Stimulated activated CD8-positive, alpha-beta memory T cell treated with anti-CD3 and anti-CD28 coated beads, Interleukin-15, amount 100 ng/mL, for 1 hour (primary cell): ENCODE results near the gene ADAMTS5.

Source experiments
- DNase-seq: peaks from one replicate; pipeline ENCODE4 v3.0.0-alpha.2; 2020; ENCODE audit warnings: low read depth

ADAMTS5 gene

DNA sequence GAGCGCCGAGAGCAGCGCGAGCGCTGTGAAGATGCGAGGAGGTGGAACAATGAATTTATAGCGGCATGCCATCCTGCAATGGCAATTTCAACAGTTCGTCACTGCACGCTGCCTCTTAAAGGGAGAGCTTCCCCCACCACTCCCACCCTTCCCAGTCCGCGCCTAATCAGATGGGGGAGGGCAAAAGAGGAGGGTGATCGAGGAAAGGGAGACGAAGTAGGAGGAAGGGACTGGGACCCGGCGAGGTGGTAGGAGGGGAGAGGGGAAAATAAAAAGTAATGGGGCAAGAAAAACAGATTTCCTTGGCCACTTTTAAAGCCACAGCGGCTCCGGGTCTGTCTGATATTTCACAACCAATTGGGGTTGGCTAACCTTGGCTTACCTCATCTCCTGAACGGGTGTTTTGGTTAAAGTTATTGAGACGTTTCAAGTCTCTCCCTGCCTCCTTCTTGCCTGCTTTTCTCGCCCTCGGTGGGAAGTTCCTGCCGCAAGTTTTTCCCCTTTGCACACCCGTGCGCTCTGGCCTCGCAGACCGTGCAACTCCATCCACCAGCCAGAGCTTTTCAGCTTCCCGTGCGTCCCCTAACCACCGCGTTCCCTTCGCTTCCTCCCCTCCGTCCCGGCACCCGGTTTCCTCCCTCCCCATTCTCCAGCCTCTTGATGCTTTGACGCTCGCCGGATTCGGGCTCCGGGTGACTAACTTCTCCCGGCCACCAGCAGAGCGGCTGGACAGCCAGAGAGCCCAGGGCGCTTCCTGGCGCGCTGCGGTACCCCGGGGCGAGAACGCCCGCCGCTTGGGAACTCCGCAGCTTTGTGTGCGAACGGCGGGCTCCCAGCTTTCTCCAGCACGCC, at the start of gene ADAMTS5:
Gene ADAMTS5 (minus strand): TSS at position 27 of the 852 bp plus-strand sequence. CDS start 697 bp downstream, outside the sequence.
- DNase-seq, result no peak

DNA sequence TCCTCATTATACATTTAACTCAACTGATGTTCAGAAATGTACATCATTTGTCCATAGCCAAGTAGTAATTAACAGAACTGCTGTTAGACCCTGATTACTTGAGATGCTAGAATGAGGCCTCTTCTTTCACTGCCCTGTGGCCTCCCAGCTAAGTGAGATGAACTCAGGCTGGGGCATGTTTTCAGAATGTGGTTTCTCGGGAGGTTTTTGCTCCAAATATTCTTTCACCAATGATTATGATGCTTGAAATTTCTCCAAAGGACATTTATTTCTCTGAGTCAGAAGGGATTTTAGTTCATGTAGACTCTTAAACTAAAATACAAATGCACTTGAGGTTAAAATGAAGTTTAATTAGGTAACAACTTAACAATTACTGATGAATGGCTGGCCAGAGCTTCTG, 34.6 kb upstream of the ADAMTS5 start:
- DNase-seq, result no peak

DNA sequence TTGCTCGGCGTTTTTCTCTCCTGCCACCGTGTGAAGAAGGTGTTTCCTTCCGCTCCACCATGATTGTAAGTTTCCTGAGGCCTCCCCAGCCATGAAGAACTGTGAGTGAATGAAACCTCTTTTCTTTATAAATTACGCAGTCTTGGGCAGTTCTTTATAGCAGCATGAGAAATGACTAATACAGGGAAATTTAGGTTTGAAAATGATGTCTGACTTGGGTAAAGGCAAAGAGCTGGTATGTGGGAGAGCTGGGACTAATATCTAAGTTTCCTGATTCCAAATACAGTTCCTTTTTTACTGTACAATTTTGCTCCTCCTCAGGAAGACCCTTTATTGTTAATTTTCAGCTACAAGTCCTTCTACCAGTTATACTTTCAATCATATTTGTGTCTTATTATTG, 16.7 kb upstream of the ADAMTS5 start:
- DNase-seq, result no peak

DNA sequence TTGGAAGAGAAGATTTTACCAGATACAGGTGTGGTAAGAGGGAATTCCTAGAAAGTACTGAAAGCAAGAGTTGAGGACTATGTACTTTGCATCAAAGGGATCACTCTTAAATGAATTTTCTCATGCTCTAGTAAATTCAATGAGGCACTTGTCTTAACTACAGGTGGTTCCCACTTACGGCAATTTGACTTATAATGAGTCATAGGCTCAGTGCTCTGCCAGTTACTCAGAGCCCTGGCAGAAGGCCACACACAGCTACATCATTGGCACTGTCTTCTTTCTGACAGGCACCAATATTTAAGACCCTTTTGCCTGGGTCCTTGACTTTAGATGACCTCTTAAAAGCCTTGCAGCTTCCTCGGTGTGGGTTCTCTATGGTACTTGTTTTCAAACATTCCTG, 15.9 kb upstream of the ADAMTS5 start:
- no peak for DNase-seq

DNA sequence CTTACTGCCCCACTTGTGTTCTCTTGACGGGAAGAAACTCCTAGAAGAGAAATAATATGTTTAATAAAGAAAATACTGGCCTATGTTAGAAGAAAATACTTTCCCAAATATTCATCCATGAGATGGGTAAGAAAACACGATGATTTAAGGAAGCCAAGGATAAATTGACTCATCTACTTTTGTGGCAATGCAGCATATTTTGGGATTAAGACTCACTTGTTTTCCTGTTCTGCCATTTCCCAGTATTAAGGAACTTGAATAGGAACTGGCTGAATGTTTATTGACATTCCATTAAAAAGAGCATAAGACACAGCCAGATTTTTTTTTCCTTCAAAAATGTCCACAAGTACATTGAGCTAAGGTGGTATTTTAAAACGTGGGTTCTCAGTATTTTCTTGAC, 10.9 kb upstream of the ADAMTS5 start:
- DNase-seq, result no peak

DNA sequence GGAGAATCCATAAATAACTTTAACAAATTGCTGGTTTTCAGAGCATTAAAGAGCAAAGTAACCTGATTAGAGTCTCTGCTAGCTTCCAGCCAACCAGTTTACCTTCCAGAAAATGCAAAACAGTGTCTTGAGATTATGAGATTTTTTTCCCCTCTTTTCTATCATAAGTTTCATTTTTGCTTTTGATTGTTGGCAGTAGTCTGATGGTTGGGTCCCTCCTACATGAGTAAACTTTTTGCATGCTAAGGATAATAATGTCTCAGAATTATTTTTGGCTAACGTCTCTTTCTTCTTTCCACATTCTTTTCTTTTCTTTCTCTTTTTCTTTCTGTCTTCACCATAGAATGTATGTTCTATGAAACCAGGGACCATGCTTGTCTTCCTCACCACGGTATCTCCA, 6.3 kb upstream of the ADAMTS5 start:
- no peak for DNase-seq

DNA sequence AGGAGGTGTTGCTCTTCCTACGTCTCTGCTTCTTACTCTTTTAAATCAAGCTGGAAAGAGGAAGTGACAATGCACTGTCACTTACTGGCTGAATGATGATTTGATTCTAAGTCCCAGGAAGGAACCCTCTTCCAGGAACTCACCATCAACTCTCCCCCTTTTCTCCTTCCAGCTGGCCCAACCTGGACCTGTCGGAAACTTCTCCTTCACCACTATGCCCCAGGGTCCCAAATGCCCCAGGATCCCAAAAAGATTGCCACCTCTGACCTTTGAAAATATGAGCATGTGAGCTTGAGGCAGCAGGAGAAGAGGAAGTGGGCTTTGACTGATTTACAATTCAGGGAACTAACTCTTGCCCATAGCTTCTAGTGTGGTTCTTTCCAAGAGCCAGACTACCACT, 5.3 kb upstream of the ADAMTS5 start:
- no peak for DNase-seq

DNA sequence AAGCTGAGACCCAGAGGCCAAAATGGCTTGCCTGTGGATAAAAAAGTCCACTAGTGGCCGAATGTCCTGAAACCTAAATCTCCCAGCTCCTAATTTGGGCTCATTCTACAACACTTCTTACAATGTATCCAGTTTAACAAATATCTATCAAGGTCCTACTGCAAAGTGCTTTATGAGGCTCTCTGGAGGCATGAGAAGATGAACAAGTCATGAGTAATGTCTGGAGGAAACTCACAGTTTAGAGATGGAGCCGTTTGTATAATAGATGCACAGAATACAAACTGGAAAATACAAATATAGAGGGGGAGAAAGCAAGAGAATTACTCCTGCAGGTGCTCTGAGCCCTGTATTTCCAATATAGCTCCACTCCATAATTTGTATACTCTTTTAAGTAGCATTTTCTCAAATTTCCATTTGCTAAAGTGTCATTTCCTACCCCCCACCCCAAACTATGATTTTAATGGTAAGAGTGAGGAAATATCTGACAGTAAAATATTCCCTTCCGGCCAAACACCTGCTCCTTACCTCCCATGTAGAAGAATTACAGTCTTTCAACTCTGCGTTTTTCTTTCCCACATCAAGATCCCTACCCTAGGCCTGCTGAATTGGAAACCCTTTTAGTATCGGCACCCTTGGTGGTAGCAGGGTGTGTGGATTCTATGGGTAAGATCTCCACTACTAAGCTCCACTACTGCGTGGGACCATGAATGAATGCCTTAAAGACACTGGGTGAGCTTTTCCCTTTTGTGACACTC, 3.3 kb upstream of the ADAMTS5 start:
- no peak for DNase-seq

DNA sequence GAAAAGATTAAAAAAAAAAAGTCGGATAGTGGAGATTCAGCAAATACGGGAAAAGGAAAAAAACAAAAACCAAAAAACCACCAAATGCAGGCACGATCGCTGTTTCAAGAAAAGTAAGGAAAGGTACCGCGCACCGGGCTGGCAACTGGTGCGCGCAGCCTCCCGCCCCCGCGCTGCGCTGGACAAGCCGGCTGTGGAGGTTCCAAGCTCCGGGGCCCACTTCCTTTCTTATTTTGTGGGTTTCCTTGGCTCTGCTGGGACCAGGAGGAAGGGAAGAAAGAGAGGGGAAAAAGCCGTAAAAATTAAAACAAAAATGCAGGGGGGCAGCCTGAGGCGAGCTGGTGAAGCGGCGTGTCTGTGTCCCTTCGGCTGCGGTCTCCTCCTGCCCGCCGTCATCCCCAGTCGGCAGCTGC, 233 bp downstream of the ADAMTS5 start:
- no peak for DNase-seq

DNA sequence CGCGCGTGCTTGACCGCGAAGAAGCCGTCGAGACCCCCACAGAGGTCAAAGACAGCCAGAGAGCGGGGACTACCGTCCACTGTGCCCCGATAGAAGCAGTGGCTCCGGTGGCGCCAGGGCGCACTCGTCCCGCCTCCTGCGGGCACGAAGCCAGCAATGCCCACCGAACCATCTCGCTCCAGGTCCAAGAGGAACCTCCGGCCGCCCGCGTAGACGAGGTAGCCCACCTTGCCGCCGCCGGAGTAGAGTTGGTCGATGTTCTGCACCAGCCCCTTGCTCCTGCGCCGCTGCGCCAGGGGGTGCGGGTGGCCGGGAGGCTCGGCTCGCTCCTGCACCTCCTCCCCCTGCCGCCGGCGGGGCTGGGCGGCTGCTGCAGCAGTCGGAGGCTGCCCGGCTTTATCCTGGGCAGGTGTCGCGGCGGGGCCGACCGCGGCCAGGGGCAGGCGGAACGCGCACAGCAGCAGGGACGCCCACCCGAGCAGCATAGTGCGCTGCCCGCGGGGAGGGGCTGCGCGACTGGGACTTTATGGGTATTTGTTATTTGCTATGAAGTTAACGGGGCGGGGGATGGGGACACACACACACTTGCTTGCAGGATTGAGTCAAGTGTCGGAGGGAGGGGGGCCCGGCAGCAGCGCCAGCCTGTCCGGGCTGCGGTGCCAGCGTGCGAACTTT, 844 bp downstream of the ADAMTS5 start:
- no peak for DNase-seq

DNA sequence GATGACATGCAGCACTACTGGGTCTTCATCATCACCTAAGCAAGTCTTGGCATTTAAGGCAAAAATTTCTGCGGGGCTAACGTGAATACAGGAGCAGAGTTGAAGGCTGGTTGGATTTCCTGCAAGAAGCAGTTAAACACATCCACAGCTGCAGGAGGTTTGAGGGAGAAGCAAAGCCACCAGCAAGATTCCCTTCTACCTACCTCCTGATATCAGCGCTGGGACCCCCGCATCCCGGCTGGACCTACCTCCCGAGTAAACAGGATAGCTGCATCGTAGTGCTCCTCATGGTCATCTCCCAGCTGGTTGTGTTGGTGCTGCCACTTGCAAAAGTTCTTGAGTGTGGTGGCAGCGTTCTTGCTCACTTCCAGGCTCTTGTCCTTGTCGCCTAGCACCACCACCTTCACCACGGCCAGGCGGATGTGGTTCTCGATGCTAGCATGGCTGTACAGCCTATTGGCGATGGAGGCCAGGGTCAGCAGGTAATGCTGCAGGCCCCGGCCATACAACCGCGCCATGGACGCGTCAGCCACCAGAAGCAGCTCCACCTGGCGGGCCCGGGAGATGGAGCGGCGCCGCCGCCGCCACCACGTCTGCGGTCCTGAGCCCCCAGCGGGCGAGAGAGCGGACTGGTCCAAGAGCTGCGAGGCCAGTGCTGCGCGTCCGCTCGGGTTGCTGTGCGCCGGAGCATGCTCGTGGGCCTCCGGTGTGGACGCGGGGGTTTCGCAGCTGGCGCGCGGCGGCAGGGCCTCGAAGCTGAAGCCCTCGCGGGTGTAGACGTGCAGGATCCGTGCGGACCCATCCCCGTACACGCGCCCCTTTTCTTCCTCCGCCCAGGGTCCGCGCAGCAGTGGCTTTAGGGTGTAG, 1.6 kb downstream of the ADAMTS5 start:
- DNase-seq, result no peak

DNA sequence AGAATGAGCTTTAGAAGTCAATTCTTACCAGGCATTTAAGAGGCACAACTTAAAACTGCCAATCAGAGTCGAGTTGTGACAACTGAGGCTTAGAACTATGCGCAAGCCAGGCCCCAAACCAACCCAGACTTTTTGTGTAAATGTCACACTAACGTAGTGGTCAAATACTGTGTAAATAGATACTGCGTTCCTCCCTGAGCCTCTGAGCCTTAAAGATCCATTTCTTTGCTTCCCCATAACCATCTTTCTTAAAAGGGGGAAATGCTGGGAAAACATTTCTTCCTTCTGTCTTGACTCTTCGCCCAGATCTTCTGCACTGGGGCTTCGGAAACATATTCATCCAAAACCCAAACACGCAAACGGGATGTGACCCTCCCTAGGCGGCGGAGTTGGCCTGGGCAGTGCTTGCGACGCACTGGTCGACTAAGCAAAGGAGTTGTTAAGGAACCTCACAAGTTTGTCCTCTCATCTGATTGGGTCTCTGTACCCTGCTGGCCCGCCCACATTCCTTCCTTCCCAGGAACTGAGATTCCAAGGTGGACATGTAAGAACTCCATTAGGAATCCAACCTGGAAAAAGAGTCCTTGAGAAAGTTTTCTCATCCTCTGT, 2.6 kb downstream of the ADAMTS5 start:
- DNase-seq, result no peak

DNA sequence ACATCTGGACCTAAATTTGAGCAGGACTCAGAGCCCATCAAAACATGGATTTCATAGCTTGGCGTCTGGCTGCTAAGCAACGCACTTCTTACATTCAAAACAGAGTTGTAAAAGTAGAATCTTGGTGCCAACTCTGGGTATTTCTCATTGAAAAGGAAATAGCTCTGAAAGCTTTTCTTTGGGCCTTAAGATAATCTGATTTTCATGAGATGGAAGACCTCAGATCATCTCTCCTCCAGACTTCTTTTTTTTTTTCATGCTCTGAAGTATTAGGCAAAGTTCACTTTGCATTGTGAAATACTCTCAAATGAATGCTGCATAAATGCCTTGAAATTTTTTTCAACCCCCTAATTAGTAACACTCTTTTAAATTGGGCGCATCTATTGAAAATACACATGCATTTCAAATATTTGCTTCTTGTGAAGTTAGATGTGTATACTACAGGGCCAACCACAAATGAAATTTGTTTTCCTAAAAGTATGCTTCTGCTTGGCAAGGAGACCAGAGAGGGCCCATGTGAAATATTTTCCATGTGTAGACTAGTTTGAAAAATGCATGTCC, 4.2 kb downstream of the ADAMTS5 start:
- no peak for DNase-seq

DNA sequence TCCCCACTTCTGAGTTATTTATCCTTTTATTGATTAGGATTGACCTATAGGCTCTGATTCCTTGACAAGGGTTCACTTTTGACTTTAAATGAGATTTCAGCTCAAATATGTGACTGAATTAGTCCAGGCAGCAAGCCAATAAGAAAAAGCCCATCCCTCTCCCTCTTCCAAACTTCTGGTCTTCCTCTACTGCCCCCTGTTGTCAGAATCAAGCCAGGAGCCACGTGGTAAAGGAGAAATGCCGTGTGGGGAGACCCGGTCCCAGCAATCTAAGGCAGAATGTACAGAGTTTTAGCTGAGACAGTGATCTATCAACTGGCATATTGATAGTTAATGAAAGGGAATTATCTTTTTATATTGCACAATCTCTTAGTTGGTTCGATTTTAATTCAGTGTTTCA, 5.2 kb downstream of the ADAMTS5 start:
- DNase-seq, result no peak

DNA sequence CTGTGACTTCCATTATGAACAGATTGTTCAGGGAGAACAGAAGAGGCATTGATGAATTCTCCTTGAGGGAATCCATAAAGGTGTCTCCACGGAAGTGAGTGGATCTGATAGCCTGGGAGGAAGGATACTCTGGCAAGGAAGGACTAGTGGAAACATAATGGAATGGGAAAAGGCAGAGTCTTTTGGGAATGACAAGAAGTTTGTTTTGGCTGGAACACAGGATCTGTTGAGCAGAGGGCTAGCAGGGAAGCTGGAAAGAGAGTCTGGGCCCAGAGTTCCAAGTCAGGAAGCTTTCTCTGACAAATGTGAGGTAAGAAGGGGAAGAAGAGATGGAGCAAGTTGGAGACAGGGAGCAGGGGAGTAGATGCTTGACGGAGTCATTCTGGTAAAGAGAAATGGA, 8.1 kb downstream of the ADAMTS5 start:
- no peak for DNase-seq

DNA sequence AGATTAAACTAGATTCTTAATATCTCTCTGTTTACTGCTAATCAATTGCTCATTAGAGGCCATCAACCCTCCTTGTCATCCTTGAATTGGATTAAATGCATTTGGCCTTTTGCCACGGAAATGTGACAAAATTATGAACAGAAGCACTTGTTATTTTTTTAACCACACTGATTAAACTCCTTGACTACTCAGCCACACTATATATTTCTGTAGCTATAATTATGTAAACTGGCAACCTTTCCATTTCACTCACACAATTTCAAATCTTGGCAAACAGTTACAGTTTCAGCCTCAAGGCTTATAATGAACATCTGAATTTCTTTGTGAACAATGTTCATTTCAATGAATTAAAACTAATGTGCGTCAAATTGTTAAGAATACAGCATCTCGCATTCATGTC, 10.1 kb downstream of the ADAMTS5 start:
- DNase-seq, result no peak

DNA sequence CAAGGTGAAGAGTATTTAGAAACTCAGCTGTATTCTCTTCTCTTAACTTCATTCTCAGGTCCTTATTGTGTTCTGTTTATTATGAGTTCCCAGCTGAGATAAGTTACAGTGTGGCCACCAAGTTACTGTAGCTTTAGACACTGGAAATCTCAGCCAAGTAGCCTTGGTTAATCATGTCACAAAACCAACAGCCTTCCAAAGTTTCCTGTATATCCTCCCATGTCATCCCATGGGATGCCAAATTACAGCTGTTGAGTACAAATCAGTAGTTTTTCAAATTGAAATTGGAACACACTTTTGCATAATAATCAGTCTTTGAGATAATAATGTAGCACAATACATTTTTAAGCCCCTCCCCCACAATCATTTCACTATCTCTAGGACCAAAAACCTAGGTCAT, 10.7 kb downstream of the ADAMTS5 start:
- DNase-seq, result no peak

DNA sequence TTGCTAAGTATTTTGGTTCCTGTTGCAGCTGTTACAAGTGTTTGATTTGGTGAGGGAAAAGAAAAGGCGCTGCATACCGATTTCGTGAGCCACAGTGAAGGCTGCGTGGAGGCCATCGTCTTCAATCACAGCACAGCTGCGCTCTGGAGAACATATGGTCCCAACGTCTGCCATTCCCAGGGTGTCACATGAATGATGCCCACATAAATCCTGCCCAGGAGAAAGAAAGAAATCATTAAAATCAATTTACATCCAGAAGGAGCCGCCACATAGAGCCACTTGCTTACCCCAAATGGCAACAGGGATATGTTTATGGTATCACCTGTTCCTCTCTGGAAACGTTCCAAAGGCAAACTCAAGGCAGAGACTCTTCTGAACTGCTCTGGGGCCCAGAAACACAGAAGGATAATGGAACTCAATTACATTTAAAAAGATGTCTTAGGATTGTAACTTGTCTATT, 12.2 kb downstream of the ADAMTS5 start:
- DNase-seq, result no peak

DNA sequence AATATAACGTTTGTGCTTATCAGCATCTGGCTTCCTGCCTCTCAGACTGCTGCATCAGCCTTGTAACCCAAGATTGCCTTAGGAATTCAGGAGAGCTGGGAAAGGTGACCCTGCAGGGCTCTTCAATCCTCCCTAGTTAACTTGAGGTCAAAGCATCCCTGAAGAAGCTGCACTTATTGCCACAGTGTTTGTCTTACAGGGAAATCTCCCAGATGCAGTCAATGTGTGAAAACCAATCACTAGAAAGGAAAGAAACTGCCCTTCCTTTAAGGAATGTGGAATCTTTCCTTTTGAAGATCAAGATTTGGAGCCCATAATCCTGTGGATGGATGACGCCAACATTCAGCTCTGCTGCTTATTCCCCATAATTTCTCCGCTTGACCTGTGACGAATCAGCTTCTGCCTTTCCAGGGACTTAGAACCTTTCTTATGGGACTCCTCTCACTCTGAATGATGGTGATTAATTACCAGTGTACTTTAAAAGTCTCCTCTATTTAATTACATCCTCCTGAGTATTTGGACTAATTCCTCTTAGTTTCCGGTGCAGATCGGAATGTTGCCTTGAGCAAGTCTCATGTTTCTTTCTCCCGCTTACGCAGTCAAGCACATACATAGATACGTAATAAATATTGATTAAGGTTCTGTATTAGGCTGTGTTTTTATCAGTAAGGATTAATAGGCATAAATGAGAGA, 14.4 kb downstream of the ADAMTS5 start:
- no peak for DNase-seq

DNA sequence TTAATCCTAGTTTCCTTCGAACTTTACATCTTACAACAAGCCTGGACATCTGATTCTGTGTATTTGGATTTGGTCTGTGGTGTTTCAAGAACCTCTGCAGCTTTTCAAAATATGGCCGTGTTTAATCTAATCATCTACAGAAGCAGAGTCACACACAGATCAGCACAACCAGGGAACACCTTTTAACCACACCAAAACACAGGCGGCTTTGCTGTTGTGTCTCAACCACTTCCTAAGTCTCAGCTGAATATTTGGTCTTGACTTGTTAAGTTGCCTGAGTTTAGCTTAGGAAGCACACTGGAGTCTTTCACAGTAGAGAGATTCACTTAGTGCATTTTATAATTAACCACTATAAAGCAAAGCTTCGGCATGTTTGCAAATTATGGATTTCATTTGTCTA, 17.1 kb downstream of the ADAMTS5 start:
- no peak for DNase-seq
